Activated CD8-positive, alpha-beta memory T cell treated with anti-CD3 and anti-CD28 coated beads for 36 hours (primary cell): ENCODE results near the gene RABGAP1L. TPM values are rescaled to one million over a fixed set of nuclear protein-coding genes. Genes with fewer than 3 reads are reported as not detected.
"Not testable (repeated sequence)": the region's sequence is repeated elsewhere in the genome, so short reads cannot be mapped to it uniquely, and the experiment has no call there.

Experiments
- CTCF ChIA-PET: fragments of 350-600 bp; sonication (Branson Sonifier 250); formaldehyde crosslinking; loops from one replicate; lab custom pipeline; 2021; ENCODE audit warnings: antibody characterized with exemption; lab: Charles Lee
- POLR2A ChIA-PET: fragments of 350-600 bp; sonication (Branson Sonifier 250); formaldehyde crosslinking; loops from one replicate; lab custom pipeline; 2021; ENCODE audit warnings: antibody characterized with exemption; lab: Charles Lee
- total RNA-seq, 2 experiments: library from RNA; stranded (reverse); gene quantifications; one replicate each; pipeline ENCODE4 v1.2.3, GENCODE V29; 2021

RABGAP1L gene
- total RNA-seq, 2 experiments from 2014 or later, result 31.8 to 33.4 TPM

DNA sequence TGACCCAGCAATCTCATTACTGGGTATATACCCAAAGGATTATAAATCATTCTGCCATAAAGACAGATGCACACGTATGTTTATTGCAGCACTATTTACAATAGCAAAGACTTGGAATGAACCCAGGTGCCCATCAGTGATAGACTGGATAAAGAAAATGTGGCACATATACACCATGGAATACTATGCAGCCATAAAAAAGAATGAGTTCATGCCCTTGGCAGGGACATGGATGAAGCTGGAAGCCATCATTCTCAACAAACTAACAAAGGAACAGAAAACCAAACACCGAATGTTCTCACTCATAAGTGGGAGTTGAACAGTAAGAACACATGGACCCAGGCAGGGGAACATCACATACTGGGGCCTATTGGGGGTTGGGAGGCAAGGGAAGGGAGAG, 19.1 kb downstream of the RABGAP1L start:
- POLR2A ChIA-PET, result interaction anchor here (0.6 kb wide), 1 partner anchor 43 kb away, joined by 3 read pairs; no protein-coding TSS in a partner anchor

DNA sequence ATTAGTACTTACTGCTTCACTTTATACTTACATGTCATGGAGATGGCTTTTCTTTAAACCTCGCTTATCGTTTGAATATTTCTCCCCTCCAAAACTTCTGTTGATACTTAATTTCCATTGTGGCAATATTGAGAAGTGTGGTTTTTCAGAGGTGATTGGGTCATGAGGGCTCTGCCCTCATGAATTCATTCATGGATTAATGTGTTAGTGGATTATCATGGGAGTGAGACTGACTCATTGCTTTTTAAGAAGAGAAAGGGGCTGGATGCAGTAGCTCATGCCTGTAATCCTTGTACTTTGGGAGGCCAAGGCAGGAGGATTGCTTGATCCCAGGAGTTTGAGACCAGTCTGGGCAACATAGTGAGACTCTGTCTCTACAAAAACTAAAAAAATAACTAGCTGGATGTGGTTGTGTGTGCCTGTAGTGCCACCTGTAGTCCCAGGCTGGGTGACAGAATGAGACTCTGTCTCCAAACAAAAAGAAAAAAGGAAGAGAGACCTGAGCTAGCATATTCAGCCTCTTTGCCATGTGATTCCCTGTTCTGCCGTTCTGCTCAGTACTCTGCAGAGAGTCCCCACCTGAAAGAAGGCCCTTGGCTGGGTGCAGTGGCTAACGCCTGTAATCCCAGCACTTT, 30.2 kb downstream of the RABGAP1L start:
- ChIA-PET CTCF (no interaction called here), POLR2A (interaction anchor here (0.6 to 1.1 kb wide), 2 partner anchors 23 to 626 kb away, joined by 4 read pairs; no protein-coding TSS in a partner anchor)

More for the DNA sequence above, 19.1 kb downstream of the RABGAP1L start:
- CTCF ChIA-PET, result not testable (repeated sequence)

DNA sequence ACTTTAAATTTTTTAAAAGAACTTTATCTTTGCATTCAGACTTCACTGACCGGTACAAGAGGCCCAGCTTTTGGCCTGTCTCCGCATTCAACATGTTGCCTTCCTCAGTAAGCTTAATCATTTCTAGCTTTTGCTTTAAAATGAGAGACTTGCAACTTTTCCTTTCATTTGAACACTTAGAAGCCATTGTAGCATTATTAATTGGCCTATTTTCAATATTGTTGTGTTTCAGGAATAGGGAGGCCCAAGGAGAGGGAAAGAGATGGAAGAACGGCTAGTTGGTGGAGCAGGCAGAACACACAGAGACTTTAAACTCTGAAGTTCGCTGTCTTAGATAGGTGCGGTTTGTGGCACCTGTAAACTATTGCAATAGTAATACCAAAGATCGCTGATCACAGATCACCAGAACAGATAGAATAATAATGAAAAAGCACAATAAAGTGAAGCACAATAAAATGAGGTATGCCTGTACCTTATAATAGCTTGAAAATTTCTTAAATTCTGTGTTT, 31.4 kb downstream of the RABGAP1L start:
- POLR2A ChIA-PET, result interaction anchor here (1.1 kb wide), 1 partner anchor 24 kb away, joined by 4 read pairs; no protein-coding TSS in a partner anchor
- CTCF ChIA-PET, result no interaction called here

GRCh38 chr1:174191349-174191862, 32.1 kb downstream of the RABGAP1L start:
- ChIA-PET POLR2A (no interaction called here), CTCF (no interaction called here)

GRCh38 chr1:174194461-174194860, 35.1 kb downstream of the RABGAP1L start:
- CTCF ChIA-PET, result no interaction called here
- POLR2A ChIA-PET, result no interaction called here

- POLR2A ChIA-PET, result no interaction called here
- CTCF ChIA-PET, result no interaction called here
Observed at GRCh38 chr1:174197088-174197487, 37.8 kb downstream of the RABGAP1L start.

DNA sequence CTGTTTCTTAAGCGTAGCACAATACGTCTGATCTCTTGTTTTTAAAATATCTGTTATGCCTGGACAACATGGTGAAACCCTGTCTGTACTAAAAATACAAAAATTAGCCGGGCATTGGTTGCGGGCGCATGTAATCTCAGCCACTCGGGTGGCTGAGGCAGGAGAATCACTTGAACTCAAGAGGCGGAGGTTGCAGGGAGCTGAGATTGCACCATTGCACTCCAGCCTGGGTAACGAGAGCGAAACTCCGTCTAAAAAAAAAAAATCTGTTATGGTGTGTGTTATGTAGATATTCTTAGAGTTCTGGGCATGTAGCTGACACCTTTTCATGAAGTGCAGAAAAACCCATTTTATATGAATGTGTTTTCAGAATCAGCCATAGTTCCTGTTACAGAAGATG, 38.2 kb downstream of the RABGAP1L start:
- POLR2A ChIA-PET, result no interaction called here
- CTCF ChIA-PET, result no interaction called here

- POLR2A ChIA-PET, result no interaction called here
Observed at GRCh38 chr1:174198202-174198601, 38.9 kb downstream of the RABGAP1L start.

GRCh38 chr1:174200746-174201145, 41.4 kb downstream of the RABGAP1L start:
- ChIA-PET CTCF (no interaction called here), POLR2A (no interaction called here)

More at GRCh38 chr1:174198202-174198601, 38.9 kb downstream of the RABGAP1L start:
- CTCF ChIA-PET, result no interaction called here

DNA sequence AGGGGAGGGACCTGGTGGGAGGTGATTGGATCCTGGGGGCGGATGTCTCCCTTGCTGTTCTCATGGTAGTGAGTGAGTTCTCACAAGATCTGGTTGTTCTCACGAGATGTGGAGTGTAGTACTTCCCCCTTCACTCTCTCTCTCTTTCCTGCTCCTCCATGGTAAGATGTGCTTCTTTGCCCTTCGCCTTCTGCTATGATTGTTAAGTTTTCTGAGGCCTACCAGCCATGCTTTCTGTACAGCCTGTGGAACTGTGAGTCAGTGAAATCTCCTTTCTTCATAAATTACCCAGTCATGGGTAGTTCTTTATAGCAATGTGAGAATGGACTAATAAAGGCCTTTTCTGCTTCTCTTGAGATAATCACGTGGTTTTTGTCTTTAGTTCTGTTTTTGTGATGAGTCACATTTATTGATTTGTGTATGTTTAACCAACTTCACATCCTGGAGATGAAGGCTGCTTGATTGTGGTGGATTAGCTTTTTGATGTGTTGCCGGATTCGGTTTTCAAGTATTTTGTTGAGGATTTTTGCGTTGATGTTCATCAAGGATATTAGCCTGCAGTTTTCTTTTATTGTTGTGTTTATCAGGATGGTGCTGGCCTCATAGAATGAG, 45.5 kb downstream of the RABGAP1L start:
- ChIA-PET CTCF (interaction anchor here (1.2 kb wide), 1 partner anchor 49 kb away, joined by 3 read pairs; no protein-coding TSS in a partner anchor), POLR2A (interaction anchor here (0.5 to 1.1 kb wide), 2 partner anchors 44 to 51 kb away, joined by 3 to 4 read pairs; no protein-coding TSS in a partner anchor)

DNA sequence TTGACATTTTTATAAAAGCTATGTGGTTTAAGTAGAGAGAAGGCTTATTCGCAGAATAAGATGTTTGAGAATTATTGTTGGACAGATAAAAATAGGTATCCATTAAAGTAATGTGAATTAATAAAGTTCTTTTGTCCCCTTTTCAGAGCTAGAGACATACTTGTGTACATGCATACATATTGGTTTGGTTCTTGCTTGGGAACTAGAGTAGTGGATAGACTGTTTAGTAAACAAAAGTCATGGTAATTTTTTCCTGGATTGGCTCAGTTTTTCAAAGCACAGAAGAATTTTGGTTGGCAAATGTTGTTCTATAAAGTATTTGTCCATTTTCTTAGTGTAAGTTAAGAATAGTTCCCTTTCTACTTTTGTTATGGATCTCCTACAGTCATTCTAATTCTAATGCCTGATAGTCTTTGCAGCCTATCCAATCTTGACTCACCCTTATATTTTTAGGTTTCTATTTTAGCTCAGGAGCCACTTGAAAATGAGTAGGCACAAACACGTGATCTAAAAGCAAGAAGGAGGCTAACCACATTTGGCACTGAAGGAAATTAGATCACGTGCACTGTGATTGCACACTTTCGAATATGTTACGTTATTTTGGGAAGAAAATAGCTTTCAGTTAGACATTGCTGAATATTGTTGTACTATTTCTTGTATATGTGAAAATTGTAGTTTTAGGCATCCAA, 47.0 kb downstream of the RABGAP1L start:
- POLR2A ChIA-PET, result interaction anchor here (0.5 to 0.6 kb wide), 2 partner anchors 130 to 202 kb away, joined by 4 to 5 read pairs; no protein-coding TSS in a partner anchor

GRCh38 chr1:174209347-174210187, 50.2 kb downstream of the RABGAP1L start:
- POLR2A ChIA-PET, result no interaction called here

More for the DNA sequence above, 47.0 kb downstream of the RABGAP1L start:
- CTCF ChIA-PET, result interaction anchor here (1.1 to 1.4 kb wide), 2 partner anchors 14 to 46 kb away, joined by 3 read pairs; no protein-coding TSS in a partner anchor

DNA sequence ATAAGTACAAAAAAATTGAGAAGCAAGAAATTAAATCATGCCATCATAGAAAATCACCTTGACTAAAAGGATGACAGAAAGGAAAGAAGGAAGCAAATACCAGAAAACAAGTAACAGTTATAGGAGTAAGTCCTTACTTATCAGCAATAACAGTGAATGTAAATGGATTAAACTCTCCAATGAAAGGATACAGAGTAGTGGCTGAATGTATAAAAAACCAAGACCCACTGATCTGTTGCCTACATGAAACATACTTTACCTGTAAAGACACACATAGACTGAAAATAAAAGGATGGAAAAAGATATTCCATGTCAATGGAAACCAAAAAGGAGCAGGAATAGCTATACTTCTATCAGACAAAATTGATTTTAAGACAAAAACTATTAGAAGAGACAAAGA, 52.2 kb downstream of the RABGAP1L start:
- CTCF ChIA-PET, result interaction anchor here (0.5 kb wide), 1 partner anchor 721 kb away, joined by 4 read pairs; no protein-coding TSS in a partner anchor

More at GRCh38 chr1:174209347-174210187, 50.2 kb downstream of the RABGAP1L start:
- CTCF ChIA-PET, result interaction anchor here (1.6 kb wide), 1 partner anchor 8 kb away, joined by 4 read pairs; no protein-coding TSS in a partner anchor

DNA sequence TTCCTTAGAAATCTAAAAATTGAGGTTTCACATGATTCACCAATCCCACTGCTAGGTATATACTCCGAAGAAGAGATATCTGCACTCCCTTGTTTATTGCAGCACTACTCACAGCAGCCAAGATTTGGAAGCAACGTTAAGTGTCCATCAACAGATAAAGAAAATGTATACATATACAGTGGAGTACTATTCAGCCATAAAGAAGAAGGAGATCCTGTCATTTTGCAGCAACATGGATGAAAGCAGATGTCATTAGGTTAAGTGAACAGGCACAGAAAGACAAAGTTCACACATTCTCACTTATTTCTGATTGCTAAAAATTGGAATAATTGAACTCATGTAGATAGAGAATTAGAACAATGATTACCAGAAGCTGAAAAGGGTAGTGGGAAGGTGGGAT, 56.4 kb downstream of the RABGAP1L start:
- ChIA-PET POLR2A (no interaction called here), CTCF (no interaction called here)

More for the DNA sequence above, 52.2 kb downstream of the RABGAP1L start:
- POLR2A ChIA-PET, result no interaction called here

DNA sequence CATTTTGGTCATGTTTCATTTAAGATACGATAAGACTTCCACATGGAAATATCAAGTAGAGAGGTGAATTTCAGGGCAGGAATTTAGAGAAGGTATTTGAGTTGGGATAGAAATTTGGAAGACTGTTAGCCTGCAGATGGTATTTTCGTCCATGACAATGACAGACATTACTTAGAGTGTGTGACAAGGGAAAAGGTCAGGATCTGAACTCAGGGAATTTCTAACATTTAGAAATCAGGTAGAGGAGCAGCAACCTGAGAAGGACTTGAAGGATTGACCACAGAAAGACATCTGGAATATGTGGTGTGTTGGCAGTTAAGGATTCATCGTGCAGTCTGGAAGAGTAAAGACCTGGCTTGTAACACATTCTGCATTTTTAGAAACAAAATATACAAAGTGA, 57.9 kb downstream of the RABGAP1L start:
- POLR2A ChIA-PET, result interaction anchor here (0.6 kb wide), 1 partner anchor 64 kb away, joined by 5 read pairs; no protein-coding TSS in a partner anchor

DNA sequence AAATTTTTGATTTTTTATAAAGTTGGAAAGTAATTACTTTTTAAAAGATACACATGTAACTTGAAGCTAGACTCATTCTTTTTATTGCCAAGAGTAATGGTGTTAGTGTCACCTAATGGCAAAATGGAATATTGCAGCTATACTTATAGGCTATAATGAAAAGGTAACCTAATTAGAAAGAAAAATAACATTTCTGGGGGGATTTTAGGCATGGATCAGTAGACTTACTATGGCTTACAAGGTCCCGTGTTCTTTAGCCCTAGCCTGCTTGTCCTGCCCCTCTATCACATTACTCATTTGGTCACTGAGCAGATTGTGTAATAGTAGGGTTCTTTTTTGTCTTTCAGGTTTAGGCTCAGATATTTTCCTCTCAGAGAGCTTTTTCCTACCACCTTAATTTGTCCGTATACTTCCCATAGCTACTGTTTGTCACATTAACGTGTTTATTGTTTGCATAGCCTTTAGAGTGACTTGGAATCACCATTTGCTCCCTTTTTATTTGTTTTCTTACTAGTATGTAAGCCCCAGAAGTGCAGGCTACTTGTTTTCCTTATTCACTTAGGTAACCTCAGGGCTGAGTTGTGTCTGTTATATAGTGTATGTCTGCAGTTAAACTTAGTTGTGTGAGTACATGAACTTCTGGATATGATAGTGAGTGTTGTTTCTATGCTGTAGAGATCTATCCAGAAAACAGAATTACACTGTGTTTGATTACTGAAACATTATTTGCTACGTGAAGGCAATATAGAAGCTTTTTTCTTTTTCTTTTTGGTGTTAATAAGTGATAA, 58.7 kb downstream of the RABGAP1L start:
- CTCF ChIA-PET, result interaction anchor here (0.5 to 1.3 kb wide), 4 partner anchors 9 to 263 kb away, joined by 3 to 5 read pairs (median 4); no protein-coding TSS in a partner anchor
- POLR2A ChIA-PET, result interaction anchor here (0.6 kb wide), 1 partner anchor 65 kb away, joined by 5 read pairs; no protein-coding TSS in a partner anchor

More for the DNA sequence above, 57.9 kb downstream of the RABGAP1L start:
- CTCF ChIA-PET, result interaction anchor here (0.5 to 1.3 kb wide), 3 partner anchors 8 to 262 kb away, joined by 3 to 5 read pairs (median 4); no protein-coding TSS in a partner anchor

DNA sequence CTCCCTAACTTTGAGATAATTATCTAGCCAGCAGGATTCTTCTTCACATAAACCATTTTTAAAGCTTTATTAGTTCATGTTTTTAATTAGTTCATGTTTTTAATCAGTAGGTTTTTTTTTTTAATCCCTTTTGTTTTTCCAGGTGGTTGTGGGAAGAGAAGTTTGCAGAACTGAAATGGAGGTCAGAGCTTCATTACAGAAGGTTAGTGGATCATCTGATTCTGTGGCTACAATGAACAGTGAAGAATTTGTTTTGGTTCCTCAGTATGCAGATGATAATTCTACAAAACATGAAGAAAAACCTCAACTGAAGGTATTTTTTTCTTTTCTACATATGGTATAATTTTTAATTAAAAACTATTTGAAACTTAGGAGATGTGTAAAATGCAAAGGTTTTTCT, 59.7 kb downstream of the RABGAP1L start:
- ChIA-PET CTCF (interaction anchor here (0.5 kb wide), 1 partner anchor 64 kb away, joined by 4 read pairs; no protein-coding TSS in a partner anchor), POLR2A (no interaction called here)
